Measurements from ENCODE around the gene ALPI.

ALPI gene

GRCh38 chr2:232412986-232413385 lies 43.0 kb upstream of the ALPI start:
- H3K27ac ChIP-seq (ENCODE audit: extremely low read depth, low read depth, low read length) = no peak overlapping the region
- H3K36me3 ChIP-seq (ENCODE audit: control insufficient read depth in 2 of 2, insufficient read depth in 1 of 2, low read length in 2 of 2) = no peaks in the 10 kb centered on the region
- TF ChIP-seq ZNF677 (tag by site-specific recombination; IDR thresholded peaks at IDR 0.05) = no peak
- TF ChIP-seq ZSCAN30 (tag by site-specific recombination; IDR thresholded peaks at IDR 0.05) = no peak
- TF ChIP-seq, protein P1, sequence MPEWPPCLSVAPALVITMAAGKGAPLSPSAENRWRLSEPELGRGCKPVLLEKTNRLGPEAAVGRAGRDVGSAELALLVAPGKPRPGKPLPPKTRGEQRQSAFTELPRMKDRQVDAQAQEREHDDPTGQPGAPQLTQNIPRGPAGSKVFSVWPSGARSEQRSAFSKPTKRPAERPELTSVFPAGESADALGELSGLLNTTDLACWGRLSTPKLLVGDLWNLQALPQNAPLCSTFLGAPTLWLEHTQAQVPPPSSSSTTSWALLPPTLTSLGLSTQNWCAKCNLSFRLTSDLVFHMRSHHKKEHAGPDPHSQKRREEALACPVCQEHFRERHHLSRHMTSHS (tag by site-specific recombination; IDR thresholded peaks at IDR 0.05) = no peak
- TF ChIP-seq, protein P2, sequence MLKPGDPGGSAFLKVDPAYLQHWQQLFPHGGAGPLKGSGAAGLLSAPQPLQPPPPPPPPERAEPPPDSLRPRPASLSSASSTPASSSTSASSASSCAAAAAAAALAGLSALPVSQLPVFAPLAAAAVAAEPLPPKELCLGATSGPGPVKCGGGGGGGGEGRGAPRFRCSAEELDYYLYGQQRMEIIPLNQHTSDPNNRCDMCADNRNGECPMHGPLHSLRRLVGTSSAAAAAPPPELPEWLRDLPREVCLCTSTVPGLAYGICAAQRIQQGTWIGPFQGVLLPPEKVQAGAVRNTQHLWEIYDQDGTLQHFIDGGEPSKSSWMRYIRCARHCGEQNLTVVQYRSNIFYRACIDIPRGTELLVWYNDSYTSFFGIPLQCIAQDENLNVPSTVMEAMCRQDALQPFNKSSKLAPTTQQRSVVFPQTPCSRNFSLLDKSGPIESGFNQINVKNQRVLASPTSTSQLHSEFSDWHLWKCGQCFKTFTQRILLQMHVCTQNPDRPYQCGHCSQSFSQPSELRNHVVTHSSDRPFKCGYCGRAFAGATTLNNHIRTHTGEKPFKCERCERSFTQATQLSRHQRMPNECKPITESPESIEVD (tag by site-specific recombination; IDR thresholded peaks at IDR 0.05) = no peak
- no peak for TF ChIP-seq KLF9 (tag by site-specific recombination; IDR thresholded peaks at IDR 0.05; ENCODE audit: low read depth)
- TF ChIP-seq ZNF146 (tag by site-specific recombination; IDR thresholded peaks at IDR 0.05) = no peak
- TF ChIP-seq REST (tag by site-specific recombination; IDR thresholded peaks at IDR 0.05) = no peak
- no peak for TF ChIP-seq ZNF670 (tag by site-specific recombination; IDR thresholded peaks at IDR 0.05; ENCODE audit: low read depth)
- no peak overlapping the region for H3K4me3 ChIP-seq (ENCODE audit: low read depth, low read length)
- H3K9me3 ChIP-seq (ENCODE audit: control insufficient read depth, insufficient read depth, low read depth, low read length) = no peaks in the 10 kb centered on the region
- POLR2A ChIA-PET = interaction anchor here (0.6 kb wide), 1 partner anchor 473 kb away, joined by 5 read pairs; no protein-coding TSS in a partner anchor
- CTCF ChIA-PET = interaction anchor here (1.2 to 2.3 kb wide), 4 partner anchors 27 to 507 kb away, joined by 3 to 6 read pairs (median 4); no protein-coding TSS in a partner anchor
- no peaks in the 10 kb centered on the region for H3K4me1 ChIP-seq (ENCODE audit: control insufficient read depth, insufficient read depth, low read length)

- ChIA-PET CTCF (no interaction called here), POLR2A (no interaction called here)
- Histone ChIP-seq H3K4me3 (ENCODE audit: low read depth, low read length) (no peak overlapping the region), H3K9me3 (ENCODE audit: control insufficient read depth, insufficient read depth, low read depth, low read length) (no peaks in the 10 kb centered on the region), H3K27ac (ENCODE audit: extremely low read depth, low read depth, low read length) (no peak overlapping the region), H3K4me1 (ENCODE audit: control insufficient read depth, insufficient read depth, low read length) (no peaks in the 10 kb centered on the region), H3K36me3 (ENCODE audit: control insufficient read depth in 2 of 2, insufficient read depth in 1 of 2, low read length in 2 of 2) (no peaks in the 10 kb centered on the region)
- TF ChIP-seq ZNF518A (tag by site-specific recombination; conservative IDR thresholded peaks at IDR 0.05; ENCODE audit: low read depth) (no peak), ZNF394 (tag by site-specific recombination; IDR thresholded peaks at IDR 0.05; ENCODE audit: borderline replicate concordance) (no peak), SP7 (tag by site-specific recombination; IDR thresholded peaks at IDR 0.05) (no peak), ZSCAN23 (tag by site-specific recombination; IDR thresholded peaks at IDR 0.05) (no peak), ZNF280C (tag by site-specific recombination; IDR thresholded peaks at IDR 0.05) (no peak), REPIN1 (tag by site-specific recombination; IDR thresholded peaks at IDR 0.05; ENCODE audit: low read depth) (no peak), ZNF274 (IDR thresholded peaks at IDR 0.05; ENCODE audit: low read length) (no peak), ZNF274 (tag by site-specific recombination; IDR thresholded peaks at IDR 0.05; ENCODE audit: borderline replicate concordance) (no peak)
Measured at GRCh38 chr2:232415138-232415690, 40.7 kb upstream of the ALPI start.
